ENCODE data around the gene KHK.

KHK gene

DNA sequence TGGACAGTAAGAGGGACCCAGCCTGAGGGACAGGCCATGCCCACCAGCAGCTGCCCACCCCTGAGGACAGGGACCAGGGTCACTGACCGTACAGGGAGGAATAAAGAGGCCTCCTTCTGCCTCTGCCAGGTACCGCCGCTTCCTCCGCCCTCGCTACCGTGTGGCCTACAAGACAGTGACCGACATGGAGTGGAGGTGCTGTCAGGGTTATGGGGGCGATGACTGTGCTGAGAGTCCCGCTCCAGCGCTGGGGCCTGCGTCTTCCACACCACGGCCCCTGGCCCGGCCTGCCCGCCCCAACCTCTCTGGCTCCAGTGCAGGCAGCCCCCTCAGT is 6.0 kb upstream of the KHK start:
- in situ Hi-C loops (cut with MboI; ENCODE audit: low sequenced_read_pairs): no loop called here

DNA sequence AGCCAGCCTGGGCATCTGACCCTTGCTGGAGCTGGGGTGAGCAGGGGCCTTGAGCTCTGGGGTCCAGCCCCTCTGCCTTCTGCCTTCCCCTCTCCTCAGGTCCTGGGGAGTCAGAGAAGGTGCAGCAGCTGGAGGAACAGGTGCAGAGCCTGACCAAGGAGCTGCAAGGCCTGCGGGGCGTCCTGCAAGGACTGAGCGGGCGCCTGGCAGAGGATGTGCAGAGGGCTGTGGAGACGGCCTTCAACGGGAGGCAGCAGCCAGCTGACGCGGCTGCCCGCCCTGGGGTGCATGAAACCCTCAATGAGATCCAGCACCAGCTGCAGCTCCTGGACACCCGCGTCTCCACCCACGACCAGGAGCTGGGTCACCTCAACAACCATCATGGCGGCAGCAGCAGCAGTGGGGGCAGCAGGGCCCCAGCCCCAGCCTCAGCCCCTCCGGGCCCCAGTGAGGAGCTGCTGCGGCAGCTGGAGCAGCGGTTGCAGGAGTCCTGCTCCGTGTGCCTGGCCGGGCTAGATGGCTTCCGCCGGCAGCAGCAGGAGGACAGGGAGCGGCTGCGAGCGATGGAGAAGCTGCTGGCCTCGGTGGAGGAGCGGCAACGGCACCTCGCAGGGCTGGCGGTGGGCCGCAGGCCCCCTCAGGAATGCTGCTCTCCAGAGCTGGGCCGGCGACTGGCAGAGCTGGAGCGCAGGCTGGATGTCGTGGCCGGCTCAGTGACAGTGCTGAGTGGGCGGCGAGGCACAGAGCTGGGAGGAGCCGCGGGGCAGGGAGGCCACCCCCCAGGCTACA is 4.4 kb upstream of the KHK start:
- in situ Hi-C loops (cut with MboI; ENCODE audit: low sequenced_read_pairs): no loop called here

DNA sequence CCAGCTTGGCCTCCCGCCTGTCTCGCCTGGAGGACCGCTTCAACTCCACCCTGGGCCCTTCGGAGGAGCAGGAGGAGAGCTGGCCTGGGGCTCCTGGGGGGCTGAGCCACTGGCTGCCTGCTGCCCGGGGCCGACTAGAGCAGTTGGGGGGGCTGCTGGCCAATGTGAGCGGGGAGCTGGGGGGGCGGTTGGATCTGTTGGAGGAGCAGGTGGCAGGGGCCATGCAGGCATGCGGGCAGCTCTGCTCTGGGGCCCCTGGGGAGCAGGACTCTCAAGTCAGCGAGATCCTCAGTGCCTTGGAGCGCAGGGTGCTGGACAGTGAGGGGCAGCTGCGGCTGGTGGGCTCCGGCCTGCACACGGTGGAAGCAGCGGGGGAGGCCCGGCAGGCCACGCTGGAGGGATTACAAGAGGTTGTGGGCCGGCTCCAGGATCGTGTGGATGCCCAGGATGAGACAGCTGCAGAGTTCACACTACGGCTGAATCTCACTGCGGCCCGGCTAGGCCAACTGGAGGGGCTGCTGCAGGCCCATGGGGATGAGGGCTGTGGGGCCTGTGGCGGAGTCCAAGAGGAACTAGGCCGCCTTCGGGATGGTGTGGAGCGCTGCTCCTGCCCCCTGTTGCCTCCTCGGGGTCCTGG is 3.7 kb upstream of the KHK start:
- in situ Hi-C loops (cut with MboI; ENCODE audit: low sequenced_read_pairs): no loop called here

DNA sequence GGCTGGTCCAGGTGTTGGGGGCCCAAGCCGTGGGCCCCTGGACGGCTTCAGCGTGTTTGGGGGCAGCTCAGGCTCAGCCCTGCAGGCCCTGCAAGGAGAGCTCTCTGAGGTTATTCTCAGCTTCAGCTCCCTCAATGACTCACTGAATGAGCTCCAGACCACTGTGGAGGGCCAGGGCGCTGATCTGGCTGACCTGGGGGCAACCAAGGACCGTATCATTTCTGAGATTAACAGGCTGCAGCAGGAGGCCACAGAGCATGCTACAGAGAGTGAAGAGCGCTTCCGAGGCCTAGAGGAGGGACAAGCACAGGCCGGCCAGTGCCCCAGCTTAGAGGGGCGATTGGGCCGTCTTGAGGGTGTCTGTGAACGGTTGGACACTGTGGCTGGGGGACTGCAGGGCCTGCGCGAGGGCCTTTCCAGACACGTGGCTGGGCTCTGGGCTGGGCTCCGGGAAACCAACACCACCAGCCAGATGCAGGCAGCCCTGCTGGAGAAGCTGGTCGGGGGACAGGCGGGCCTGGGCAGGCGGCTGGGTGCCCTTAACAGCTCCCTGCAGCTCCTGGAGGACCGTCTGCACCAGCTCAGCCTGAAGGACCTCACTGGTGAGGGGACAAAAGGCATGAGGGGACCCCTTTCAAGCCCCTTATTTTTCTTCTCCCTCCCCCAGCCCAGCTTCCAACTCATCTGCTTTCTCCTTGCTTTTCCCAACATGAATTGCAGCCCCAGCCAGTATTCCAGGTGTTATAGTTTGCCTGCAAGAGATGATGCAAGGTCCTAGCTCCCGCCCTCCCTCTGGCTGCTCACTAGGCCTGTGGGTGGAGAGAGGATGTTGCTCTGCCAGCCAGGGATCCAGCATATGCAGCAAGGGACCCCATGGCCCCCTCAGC is 2.9 kb upstream of the KHK start:
- in situ Hi-C loops (cut with MboI; ENCODE audit: low sequenced_read_pairs): no loop called here

DNA sequence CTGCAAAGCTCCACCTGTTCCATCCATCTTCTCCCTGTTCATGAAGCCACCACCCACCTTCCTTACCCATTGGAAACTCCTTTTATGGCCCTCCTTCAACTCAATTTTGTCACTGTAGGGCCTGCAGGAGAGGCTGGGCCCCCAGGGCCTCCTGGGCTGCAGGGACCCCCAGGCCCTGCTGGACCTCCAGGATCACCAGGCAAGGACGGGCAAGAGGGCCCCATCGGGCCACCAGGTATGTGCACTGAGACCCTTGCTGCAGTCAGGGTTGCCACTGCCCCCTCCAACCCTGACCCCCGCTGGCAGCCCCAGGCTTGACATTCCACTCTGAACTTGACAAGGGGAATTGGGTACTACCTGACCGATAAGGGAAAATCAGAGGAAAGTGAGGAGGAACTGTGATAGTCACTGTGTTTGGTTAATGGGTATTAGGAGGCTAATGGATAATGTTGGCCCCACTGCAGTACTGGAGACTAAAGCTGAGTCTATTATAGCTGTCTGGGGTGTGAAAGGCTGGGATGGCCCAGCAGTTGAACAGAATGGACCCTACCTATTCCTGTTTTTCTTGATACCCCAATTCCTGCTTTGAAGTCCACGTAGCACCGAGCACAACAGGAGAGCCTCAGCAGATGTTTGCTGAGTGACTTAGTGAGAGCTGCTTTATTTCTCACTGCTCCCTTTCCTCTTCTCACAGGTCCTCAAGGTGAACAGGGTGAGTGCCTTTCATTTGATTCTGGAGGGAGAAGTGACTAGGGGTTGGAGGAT is 2.1 kb upstream of the KHK start:
- in situ Hi-C loops (cut with MboI; ENCODE audit: low sequenced_read_pairs): no loop called here

DNA sequence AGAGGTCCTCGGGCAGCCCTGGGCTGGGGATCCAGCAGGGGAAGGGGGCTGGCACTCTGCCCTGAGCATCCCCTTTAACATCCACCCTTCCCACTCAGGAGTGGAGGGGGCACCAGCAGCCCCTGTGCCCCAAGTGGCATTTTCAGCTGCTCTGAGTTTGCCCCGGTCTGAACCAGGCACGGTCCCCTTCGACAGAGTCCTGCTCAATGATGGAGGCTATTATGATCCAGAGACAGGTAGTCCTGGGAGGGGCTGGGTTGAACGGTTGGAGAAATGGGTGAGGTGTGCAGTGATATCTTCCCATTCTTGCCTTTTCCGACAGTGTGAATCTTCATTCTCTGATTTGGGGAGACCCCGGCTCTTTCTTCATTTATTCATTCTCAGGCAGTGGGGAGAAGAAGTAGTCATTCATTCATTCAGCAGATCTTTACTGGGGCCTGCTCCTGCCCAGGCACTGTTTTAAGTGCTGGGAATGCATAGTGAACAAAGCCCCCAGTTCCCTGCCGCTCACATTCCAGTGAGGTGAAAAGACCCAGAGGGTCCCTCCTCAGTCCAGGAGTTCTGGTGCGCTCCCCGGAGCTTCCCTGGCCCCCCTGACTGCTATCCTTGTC is 1.4 kb upstream of the KHK start:
- in situ Hi-C loops (cut with MboI; ENCODE audit: low sequenced_read_pairs): no loop called here

DNA sequence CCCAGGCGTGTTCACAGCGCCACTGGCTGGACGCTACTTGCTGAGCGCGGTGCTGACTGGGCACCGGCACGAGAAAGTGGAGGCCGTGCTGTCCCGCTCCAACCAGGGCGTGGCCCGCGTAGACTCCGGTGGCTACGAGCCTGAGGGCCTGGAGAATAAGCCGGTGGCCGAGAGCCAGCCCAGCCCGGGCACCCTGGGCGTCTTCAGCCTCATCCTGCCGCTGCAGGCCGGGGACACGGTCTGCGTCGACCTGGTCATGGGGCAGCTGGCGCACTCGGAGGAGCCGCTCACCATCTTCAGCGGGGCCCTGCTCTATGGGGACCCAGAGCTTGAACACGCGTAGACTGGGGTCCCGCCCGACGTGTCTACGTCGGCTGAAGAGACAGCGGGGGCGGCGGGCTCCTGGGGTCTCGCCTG is 891 bp upstream of the KHK start:
- in situ Hi-C loops (cut with MboI; ENCODE audit: low sequenced_read_pairs): no loop called here

DNA sequence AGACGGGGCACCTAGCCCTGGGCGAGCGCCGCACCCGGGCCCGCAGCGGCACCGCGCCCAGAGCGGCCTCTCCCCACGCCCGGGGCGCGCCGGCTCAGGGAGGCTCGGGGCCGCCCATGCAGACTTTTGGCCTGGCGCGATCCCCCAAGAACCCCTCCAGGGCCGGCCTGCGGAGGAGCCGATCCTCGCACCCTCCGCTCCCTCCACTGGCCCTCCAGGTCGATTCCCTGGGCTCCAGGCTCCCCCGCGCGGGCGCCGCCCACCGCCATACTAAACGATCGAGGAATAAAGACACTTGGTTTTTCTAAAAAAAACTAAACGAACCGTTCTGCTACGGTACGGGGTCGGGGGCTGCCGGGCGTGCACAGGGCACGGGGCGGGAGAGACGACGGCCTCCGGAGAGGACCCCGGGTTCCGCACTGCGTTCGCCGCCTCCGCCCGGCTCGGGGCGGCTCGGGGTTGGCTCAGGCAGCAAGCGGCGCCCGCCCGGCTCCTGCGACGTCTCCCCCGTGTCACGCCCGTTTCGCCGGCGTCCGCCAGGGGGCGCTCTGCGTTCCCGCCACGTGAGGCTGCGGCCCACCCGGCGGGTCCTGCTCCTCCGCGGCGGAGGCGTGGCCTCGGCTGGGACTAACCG is 365 bp upstream of the KHK start:
- in situ Hi-C loops (cut with MboI; ENCODE audit: low sequenced_read_pairs): no loop called here

DNA sequence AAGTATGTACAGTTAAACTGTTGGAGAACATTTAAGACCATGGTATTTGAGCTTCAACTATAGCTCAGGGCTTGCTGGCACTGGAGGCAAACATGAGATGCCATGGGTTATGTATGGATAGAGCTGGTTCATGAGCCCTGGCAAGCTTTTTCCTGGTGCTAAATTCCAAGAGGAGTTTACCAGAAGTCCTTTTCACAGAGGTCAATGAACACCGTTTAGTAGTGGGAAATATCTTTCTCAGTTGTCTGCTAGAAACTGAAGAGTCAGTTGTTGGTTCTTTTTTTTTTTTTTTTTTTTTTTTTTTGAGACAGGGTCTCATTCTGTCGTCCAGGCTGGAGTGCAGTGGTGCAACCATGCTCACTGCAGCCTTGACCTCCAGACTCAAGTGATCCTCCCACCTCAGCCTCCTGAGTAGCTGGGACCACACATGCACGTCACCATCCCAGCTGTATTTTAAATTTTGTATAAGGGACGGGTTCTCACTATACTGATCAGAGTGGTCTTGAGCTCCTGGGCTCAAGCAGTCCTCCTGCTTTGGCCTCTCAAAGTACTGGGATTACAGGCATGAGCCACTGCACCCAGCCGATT is 1.3 kb downstream of the KHK start:
- in situ Hi-C loops (cut with MboI; ENCODE audit: low sequenced_read_pairs): no loop called here

DNA sequence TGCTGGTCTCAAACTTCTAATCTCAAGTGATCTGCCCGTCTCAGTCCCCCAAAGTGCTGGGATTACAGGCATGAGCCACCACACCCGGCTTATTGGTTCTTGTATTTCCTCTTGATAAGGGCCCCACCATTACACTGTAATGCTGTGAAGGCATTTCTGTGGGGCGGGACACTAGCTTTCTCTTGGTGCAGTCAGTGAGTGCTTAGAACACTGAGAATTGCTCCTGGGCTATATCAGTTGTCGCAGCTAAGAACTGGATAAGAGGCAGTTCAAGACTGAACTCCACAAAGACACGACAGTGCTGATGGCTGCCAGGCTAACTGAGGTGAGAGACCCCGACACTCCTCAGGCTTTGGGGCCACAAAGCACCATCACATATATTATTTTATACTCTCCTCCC is 2.1 kb downstream of the KHK start:
- in situ Hi-C loops (cut with MboI; ENCODE audit: low sequenced_read_pairs): no loop called here

DNA sequence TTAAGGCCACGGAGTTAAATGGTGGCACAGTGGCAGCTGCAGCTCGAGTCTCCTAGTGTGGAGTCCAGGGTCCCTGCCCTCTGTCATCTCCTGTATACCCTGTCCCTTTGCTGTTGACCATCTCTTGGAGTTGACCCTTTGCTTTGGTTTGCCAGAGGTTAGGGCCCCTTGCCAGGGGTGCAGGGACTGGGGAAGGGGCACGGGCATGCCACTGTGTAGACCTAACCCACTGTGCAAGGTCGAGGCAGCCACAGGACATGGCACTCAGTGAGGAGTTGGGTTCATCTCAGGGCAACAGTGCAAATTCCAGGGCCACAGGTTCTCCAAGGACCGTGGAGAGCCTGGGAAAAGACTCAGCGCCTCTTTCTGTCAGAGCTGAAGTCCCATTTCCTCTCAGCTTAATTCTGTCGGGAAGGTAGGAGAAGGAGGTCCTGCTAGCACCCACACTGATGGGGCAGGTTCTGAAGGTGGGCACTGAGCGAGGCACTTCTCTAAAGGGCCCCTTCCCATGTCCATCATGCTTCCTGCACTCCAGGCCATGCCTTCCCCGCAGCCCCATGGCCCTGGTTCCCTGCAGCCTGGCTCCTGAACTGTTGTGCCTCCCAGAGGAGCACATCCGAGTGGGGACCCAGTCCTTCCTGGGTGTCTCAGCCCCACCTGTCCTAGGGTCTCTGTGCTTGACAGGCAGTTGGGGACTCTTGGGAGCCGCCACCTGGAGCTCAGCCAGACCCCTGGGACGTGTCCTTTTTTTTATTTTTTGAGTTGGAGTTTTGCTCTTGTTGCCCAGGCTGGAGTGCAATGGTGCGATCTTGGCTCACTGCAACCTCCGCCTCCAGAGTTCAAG is 2.8 kb downstream of the KHK start:
- in situ Hi-C loops (cut with MboI; ENCODE audit: low sequenced_read_pairs): no loop called here

DNA sequence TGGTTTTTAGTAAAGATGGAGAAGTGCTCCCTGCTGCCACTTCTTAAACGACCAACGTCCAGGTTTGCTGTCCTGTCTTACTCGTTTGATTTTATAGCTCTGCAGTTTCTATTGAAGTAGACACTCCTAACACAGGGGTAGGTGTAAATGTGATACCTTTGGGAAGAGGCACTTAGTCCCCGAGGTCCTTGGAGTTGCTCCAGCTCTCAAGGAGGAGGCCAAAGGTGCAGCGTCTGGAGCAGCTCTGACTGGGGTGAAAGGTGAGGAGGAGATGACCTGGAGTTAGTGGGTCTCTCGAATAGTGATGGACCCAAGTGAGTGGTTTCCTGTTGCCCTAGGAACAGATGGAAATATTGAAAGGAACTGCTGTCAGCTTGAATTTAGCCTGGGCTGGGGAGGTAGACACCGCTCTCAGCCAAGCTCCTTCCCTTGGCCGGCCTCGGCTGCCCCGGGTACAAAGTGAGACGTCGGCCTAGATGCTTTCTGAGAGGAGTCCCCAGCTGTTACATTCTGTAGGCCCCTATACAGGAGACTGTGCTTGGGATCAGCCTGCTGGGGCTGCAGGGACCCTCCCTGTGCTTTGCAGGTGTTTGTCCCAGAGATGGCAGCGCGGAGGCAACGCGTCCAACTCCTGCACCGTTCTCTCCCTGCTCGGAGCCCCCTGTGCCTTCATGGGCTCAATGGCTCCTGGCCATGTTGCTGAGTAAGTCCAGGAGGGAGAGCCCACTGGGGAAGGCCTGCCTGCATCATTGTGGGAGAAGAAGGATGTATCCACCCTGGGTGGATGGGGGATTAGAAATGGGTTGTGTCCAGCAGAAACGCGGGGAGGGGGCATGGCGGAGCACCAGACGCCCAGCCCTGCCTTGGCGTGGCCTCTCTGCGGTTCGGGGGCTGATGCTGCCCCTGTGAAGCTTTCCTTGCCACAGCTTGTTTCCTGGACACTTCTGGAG is 5.4 kb downstream of the KHK start:
- in situ Hi-C loops (cut with MboI; ENCODE audit: low sequenced_read_pairs): no loop called here

DNA sequence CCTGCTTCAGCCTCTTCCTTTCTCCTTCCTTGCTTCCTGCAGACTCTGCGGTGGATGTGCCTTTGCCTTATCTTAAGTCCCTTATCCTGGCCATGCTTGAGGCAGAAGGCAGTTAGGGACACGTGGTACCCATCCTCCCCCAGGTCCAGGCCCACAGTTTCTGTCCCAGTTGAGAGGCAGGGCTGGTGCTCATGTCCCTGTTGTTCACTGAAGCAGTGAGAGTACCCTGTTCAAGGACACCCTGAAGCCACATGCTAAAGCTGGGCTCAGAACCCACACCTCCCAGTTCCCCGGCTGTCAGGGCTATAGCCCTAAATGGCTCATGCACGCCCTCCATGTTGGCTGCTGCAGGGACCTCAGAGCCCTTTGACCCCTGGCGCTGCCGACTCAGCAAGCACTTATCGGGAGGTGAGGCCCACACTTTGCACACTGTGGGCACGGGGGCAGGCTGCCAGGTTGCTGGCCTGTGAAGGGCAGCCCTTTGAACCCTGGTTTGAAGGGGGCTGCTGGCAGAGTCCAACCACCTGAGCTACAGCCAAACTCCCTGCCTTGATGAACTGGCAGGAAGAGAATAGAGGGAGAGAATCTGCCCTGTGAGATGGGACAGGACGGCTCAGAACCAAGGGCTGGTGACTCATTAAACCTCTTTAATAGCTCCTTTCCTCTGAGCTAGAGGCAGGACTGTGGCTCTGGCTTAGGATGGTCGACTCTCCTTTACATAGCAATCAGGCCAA is 6.3 kb downstream of the KHK start:
- in situ Hi-C loops (cut with MboI; ENCODE audit: low sequenced_read_pairs): no loop called here

DNA sequence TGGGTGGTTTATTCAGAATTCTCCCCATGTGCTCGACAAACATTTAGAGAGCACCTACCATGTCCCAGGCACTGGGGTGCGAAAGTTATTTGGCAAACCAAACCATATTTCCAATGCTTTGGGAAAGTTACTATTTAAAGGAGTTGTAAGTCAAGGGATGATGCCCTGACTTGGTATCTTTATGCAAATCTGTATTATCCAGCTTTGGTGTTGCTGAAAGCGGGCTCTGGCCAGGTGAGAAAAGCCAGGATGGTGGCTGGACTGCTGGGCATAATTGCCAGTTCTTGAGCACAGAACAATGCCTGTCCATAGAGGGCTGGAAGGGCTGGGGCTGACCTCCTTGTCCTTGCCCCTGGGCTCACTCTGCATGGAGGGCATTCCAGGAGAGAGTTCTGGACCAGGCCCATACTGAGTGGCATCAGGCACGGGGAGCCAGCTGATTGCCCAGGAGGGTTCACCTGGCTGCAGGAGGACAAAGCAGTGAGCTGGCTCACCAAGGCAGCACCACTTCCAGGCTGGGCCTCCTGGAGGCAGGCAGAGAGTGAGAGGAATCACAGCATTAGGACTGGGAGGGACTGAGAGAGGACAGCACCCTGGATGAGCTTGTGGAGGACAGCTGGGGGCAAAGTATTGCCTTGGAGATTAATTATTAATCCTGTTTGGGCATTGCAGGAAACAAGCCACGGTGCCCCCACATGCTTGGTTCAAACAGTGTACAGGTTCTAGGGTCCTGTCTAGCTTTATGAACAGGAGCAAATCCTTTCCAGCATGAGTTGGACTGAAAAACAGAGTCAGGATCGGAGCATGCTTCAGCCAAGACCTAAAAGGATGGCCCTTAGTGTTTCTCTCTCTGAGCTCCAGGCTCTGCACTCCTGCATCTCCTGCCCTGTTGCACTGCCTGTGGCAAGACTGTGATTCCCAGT is 7.1 kb downstream of the KHK start:
- in situ Hi-C loops (cut with MboI; ENCODE audit: low sequenced_read_pairs): no loop called here

DNA sequence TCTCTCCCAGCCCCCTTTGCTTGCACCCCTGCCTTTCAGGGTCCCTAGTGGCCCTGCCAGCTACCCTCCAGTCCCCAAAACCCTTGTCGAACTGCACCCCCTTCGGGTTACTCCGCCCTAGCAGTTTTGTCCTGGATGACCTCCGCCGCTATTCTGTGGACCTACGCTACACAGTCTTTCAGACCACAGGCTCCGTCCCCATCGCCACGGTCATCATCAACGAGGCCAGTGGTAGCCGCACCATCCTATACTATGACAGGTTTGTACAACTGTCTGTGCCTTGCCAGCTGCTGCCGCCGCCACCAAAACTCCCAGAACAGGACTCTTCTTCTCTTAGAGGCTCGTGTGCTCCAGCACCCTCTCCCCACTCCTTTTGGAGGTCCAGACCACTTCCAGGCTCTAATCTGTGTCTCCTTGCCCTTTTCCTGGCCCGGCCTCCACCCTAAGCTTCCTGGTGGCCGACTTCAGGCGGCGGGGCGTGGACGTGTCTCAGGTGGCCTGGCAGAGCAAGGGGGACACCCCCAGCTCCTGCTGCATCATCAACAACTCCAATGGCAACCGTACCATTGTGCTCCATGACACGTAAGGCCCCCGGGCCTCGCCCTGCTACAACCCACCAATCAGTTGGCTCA is 7.9 kb downstream of the KHK start:
- in situ Hi-C loops (cut with MboI; ENCODE audit: low sequenced_read_pairs): no loop called here

DNA sequence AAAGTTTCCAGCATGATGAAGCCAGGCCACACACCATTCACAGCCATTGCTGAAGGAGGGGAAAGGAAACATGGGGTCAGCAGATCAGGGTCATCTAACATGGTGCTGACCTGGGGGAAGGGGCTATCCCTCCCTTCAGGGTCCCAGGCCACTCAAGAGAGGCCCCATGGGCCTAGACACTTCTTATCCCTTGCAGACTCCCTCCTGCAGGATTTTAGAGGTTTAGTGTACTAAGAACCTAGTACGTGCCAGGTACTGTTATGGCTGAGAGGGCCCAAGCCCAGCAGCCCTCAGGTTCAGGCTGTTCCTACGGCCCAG is 8.8 kb downstream of the KHK start:
- in situ Hi-C loops (cut with MboI; ENCODE audit: low sequenced_read_pairs): no loop called here
